ENCODE measurements around the gene PDGFD. TPM values are rescaled to one million over a fixed set of nuclear protein-coding genes. Genes with fewer than 3 reads are reported as not detected.

The PDGFD gene
- total RNA-seq, 1 experiment from 2014 or later, result 1.7 TPM

- Histone ChIP-seq H4K5ac (ENCODE audit: insufficient read length, low read depth, low read length) (no peak overlapping the region), H4K8ac (replicated peaks; ENCODE audit: insufficient read length, low read depth, low read length) (no peak overlapping the region), H2BK20ac (ENCODE audit: low read depth, low read length, poor library complexity, severe bottlenecking) (no peak overlapping the region), H3T11ph (ENCODE audit: low read length) (no peak overlapping the region), H4K91ac (ENCODE audit: insufficient read length, low read depth, low read length) (no peak overlapping the region), H3K4me1 (ENCODE audit: insufficient read depth, low read length) (no peaks in the 10 kb centered on the region), H4K20me1 (ENCODE audit: control insufficient read depth, insufficient read depth, insufficient read length) (no peaks in the 10 kb centered on the region), H3K14ac (ENCODE audit: insufficient read depth, low read length) (no peak overlapping the region), H3K18ac (ENCODE audit: insufficient read length, low read depth, low read length) (no peak overlapping the region), H3K27me3 (ENCODE audit: insufficient read depth, low read length) (no peaks in the 10 kb centered on the region), H3K4me2 (ENCODE audit: insufficient read depth, insufficient read length, low read length) (no peak overlapping the region), H2AFZ (ENCODE audit: low read length) (no peak overlapping the region), H3K56ac (ENCODE audit: insufficient read length, low read depth, low read length) (no peak overlapping the region), H2AK5ac (ENCODE audit: insufficient read length, low read length) (no peak overlapping the region), H2BK120ac (ENCODE audit: low read depth, low read length, poor library complexity, severe bottlenecking) (no peak overlapping the region), H3K27ac (ENCODE audit: insufficient read length, low read depth, low read length) (no peak overlapping the region), H3K9me3 (ENCODE audit: control insufficient read depth, low read depth, low read length) (no peaks in the 10 kb centered on the region), H3K23me2 (ENCODE audit: insufficient read length, low read depth, low read length, poor library complexity, severe bottlenecking) (no peaks in the 10 kb centered on the region), H3K4ac (ENCODE audit: low read depth, low read length) (no peak overlapping the region), H3K79me1 (ENCODE audit: insufficient read depth, low read depth, low read length, poor library complexity, severe bottlenecking) (no peaks in the 10 kb centered on the region), H3K9ac (ENCODE audit: extremely low read depth, insufficient read length, low read length) (no peak overlapping the region), H2BK15ac (ENCODE audit: low read depth, low read length) (no peak overlapping the region), H2BK12ac (ENCODE audit: insufficient read length, low read depth, low read length) (no peak overlapping the region), H2BK5ac (ENCODE audit: insufficient read length, low read length) (no peak overlapping the region), H3K79me2 (ENCODE audit: insufficient read depth, low read length) (no peaks in the 10 kb centered on the region), H3K23ac (ENCODE audit: insufficient read length, low read depth, low read length) (no peak overlapping the region)
- H3K27ac Mint-ChIP-seq, result no peak overlapping the region
- WGBS (ENCODE audit: extremely low coverage, insufficient read length, low lambda C conversion rate), result no CpG with 5 or more reads among the region's 5 CpGs
- TF ChIP-seq CTCF (conservative IDR thresholded peaks at IDR 0.05), result no peak
- H3K4me1 Mint-ChIP-seq, result no peaks in the 10 kb centered on the region
- H3K27me3 Mint-ChIP-seq (ENCODE audit: low read depth), result no peaks in the 10 kb centered on the region
- no peaks in the 10 kb centered on the region for H3K36me3 Mint-ChIP-seq (ENCODE audit: insufficient read depth in 1 of 3, low read depth in 3 of 3)
- no peak for DNase-seq
- no peaks in the 10 kb centered on the region for H3K9me3 Mint-ChIP-seq
- no peak overlapping the region for H3K4me3 Mint-ChIP-seq
Measured at GRCh38 chr11:104086621-104087020, 77.3 kb downstream of the PDGFD start.
